Keratinocyte (primary cell): Measurements from ENCODE around the gene PER1. TPM values are rescaled to one million over a fixed set of nuclear protein-coding genes. Genes with fewer than 3 reads are reported as not detected.
"Not testable (repeated sequence)": the region's sequence is repeated elsewhere in the genome, so short reads cannot be mapped to it uniquely, and the experiment has no call there.

Experiments used
- DNase-seq: peaks from one replicate; pipeline ENCODE4 v3.0.0-alpha.2; 2011; ENCODE audit warnings: low read depth, missing footprints, low spot score
- FAIRE-seq: peaks from 2 replicates; lab custom pipeline; 2011; peaks lifted over from hg19 to GRCh38; lab: Jason Lieb, UNC
- H2AFZ ChIP-seq: 2 replicates; pipeline ENCODE4 v1.6.0; 2012; ENCODE audit warnings: low read length, control low read depth, inconsistent platforms; ENCODE audit not compliant: control insufficient read depth
- H3K27ac ChIP-seq: 2 replicates; pipeline ENCODE4 v1.5.1; 2011; ENCODE audit warnings: low read length; ENCODE audit not compliant: control insufficient read depth, insufficient read depth
- H3K27me3 ChIP-seq: 3 replicates; pipeline ENCODE4 v1.6.0; 2011; ENCODE audit warnings: low read length; ENCODE audit not compliant: control insufficient read depth, insufficient read depth; ENCODE audit errors: extremely low read depth
- H3K36me3 ChIP-seq, 2 experiments: 2 replicates in 1 of 2; 3 replicates in 1 of 2; pipeline ENCODE4 v1.5.1; 2011; ENCODE audit warnings: low read length in 2 of 2, mild to moderate bottlenecking in 1 of 2; ENCODE audit not compliant: control insufficient read depth in 2 of 2, insufficient read depth in 2 of 2; ENCODE audit errors: extremely low read depth in 1 of 2
- H3K4me1 ChIP-seq: 3 replicates; pipeline ENCODE4 v1.5.1; 2011; ENCODE audit warnings: low read length; ENCODE audit not compliant: control insufficient read depth, insufficient read depth; ENCODE audit errors: extremely low read depth
- H3K4me2 ChIP-seq: 3 replicates; pipeline ENCODE4 v1.6.0; 2011; ENCODE audit warnings: low read depth, low read length; ENCODE audit not compliant: control insufficient read depth, insufficient read depth; ENCODE audit errors: extremely low read depth
- H3K4me3 ChIP-seq, 3 experiments: fragments of 200-600 bp in 1 of 3; sonication (generic) in 1 of 3; 2 replicates in 2 of 3; 3 replicates in 1 of 3; pipeline ENCODE4 v1.5.1; 2011 to 2016; ENCODE audit warnings: low read length in 3 of 3, mild to moderate bottlenecking in 3 of 3, control low read depth in 2 of 3, inconsistent platforms in 1 of 3, low read depth in 1 of 3, mixed read lengths in 1 of 3, mixed run types in 1 of 3, moderate library complexity in 1 of 3; ENCODE audit not compliant: control insufficient read depth in 2 of 3, insufficient read depth in 2 of 3; ENCODE audit errors: extremely low read depth in 1 of 3
- H3K79me2 ChIP-seq: 2 replicates; pipeline ENCODE4 v1.6.0; 2012; ENCODE audit warnings: low read length; ENCODE audit not compliant: control insufficient read depth, insufficient read depth
- H3K9ac ChIP-seq: 3 replicates; pipeline ENCODE4 v1.6.0; 2011; ENCODE audit warnings: low read length; ENCODE audit not compliant: control insufficient read depth, insufficient read depth; ENCODE audit errors: extremely low read depth
- H3K9me1 ChIP-seq: 3 replicates; pipeline ENCODE4 v1.6.0; 2011; ENCODE audit warnings: low read length; ENCODE audit not compliant: control insufficient read depth, insufficient read depth; ENCODE audit errors: extremely low read depth
- H3K9me3 ChIP-seq: 2 replicates; pipeline ENCODE4 v1.5.1; 2012; ENCODE audit warnings: low read depth, low read length; ENCODE audit not compliant: control insufficient read depth
- H4K20me1 ChIP-seq: 3 replicates; pipeline ENCODE4 v1.6.0; 2011; ENCODE audit warnings: low read length; ENCODE audit not compliant: control insufficient read depth, insufficient read depth; ENCODE audit errors: extremely low read depth
- EZH2 ChIP-seq: IDR thresholded peaks from one replicate; pipeline ENCODE4 v1.6.1; 2012; ENCODE audit warnings: inconsistent platforms, mild to moderate bottlenecking, low read length, moderate library complexity
- dilution Hi-C: fragments of 300-500 bp; cut with MboI; formaldehyde crosslinking; loops from one replicate; pipeline ENCODE4 v1.7.0; 2020; ENCODE audit warnings: low sequenced_read_pairs; ENCODE audit not compliant: extremely low pct_ligation_motif_present
- polyA plus RNA-seq, 5 experiments: library from polyadenylated mRNA; depleted of rRNA in 3 of 5; stranded (reverse) in 3 of 5; stranded (forward) in 1 of 5; unstranded in 1 of 5; fragments of >200 nt; gene quantifications; 1 replicate in 1 of 5; 2 replicates in 3 of 5; 3 replicates in 1 of 5; pipeline versions ENCODE4 v1.2.1 to v1.2.3, GENCODE V29; 2011 to 2012; ENCODE audit warnings: missing spikeins in 2 of 5, low read depth in 1 of 5, low replicate concordance in 1 of 5
- TF ChIP-seq, protein P1 (sequence below), 3 experiments: IDR thresholded peaks in 1 of 3; conservative IDR thresholded peaks in 1 of 3; optimal IDR thresholded peaks in 1 of 3; 2 replicates in 2 of 3; 3 replicates in 1 of 3; pipeline versions ENCODE3 to v1.5.1; 2011; ENCODE audit warnings: low read length in 3 of 3, mild to moderate bottlenecking in 3 of 3, moderate library complexity in 2 of 3, control low read depth in 1 of 3, inconsistent platforms in 1 of 3; ENCODE audit not compliant: insufficient read depth in 2 of 3; ENCODE audit errors: extremely low read depth in 1 of 3

The PER1 gene
- polyA plus RNA-seq, 1 donor (not counting 4 experiments of a cell fraction or from before 2014, with no cell fraction given), result 15.1 TPM

DNA sequence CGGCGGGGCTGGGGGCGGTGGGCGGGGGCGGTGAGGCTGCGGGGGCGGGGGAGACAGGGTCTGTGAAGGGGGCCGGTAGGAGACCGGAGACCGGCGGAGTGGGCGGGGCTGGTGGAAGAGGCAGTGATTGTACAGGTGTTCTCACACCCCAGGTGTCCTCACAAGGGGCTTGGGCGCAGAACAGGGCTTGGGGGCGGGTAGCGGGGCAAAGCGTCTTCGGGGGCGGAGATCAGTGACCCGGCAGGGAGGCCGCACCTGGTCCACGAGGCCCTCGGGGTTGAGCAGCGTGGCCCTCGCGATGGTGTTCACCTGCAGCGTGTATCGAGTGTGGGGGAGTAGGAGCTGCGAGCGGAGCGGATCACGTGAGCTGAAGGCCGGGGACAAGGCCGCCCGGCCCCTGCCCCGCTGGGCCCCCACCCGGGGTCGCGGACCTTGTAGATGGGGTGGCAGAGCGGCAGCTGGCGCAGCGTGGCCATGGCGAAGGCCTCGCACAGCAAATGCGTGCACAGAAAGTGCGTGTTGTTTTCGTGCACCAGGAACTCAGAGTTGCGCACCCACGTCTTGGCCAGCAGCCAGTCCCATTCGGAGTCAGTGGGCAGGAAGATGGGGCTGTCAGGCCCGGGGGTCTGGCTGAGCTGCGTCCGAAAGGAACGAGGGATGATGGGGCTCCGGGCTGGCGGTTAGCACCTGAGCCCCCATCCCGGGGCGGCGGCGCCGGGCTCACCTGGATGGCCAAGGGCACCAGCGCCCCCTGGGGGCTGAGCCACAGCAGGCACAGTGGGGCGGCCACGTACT lies 42.3 kb downstream of the PER1 start:
- H3K9ac ChIP-seq, result peak overlapping the region; percentile 56
- DNase-seq (no peak), FAIRE-seq (no peak)
- dilution Hi-C loops, result no loop called here
- H3K27me3 ChIP-seq, result no peaks in the 10 kb centered on the region
- TF ChIP-seq EZH2, result no peak
- TF ChIP-seq, protein P1, sequence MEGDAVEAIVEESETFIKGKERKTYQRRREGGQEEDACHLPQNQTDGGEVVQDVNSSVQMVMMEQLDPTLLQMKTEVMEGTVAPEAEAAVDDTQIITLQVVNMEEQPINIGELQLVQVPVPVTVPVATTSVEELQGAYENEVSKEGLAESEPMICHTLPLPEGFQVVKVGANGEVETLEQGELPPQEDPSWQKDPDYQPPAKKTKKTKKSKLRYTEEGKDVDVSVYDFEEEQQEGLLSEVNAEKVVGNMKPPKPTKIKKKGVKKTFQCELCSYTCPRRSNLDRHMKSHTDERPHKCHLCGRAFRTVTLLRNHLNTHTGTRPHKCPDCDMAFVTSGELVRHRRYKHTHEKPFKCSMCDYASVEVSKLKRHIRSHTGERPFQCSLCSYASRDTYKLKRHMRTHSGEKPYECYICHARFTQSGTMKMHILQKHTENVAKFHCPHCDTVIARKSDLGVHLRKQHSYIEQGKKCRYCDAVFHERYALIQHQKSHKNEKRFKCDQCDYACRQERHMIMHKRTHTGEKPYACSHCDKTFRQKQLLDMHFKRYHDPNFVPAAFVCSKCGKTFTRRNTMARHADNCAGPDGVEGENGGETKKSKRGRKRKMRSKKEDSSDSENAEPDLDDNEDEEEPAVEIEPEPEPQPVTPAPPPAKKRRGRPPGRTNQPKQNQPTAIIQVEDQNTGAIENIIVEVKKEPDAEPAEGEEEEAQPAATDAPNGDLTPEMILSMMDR (optimal IDR thresholded peaks at IDR 0.05 in 1 of 3, IDR thresholded peaks at IDR 0.05 in 1 of 3, conservative IDR thresholded peaks at IDR 0.05 in 1 of 3; ENCODE audit: extremely low read depth in 1 of 3, insufficient read depth in 2 of 3, low read length in 3 of 3), result peak; percentile 76 to 99 (median 95)
- no peaks in the 10 kb centered on the region for H4K20me1 ChIP-seq
- peaks cover 3% of the 10 kb centered on the region for H3K9me1 ChIP-seq
- H3K79me2 ChIP-seq, result no peaks in the 10 kb centered on the region
- H3K27ac ChIP-seq, result no peak overlapping the region
- H3K4me3 ChIP-seq, result peak overlapping the region; percentile 16 to 67 (median 60)
- H3K36me3 ChIP-seq, result no peaks in the 10 kb centered on the region
- peak overlapping the region; percentile 91 for H3K4me2 ChIP-seq
- H3K4me1 ChIP-seq, result peaks cover 19% of the 10 kb centered on the region
- H2AFZ ChIP-seq, result peak overlapping the region; percentile 89
- no peaks in the 10 kb centered on the region for H3K9me3 ChIP-seq

GRCh38 chr17:8108972-8109660 lies 43.1 kb downstream of the PER1 start:
- no peaks in the 10 kb centered on the region for H3K36me3 ChIP-seq
- H3K4me1 ChIP-seq, result peaks cover 20% of the 10 kb centered on the region
- no peaks in the 10 kb centered on the region for H3K79me2 ChIP-seq
- dilution Hi-C loops, result no loop called here
- H3K27ac ChIP-seq, result no peak overlapping the region
- H3K9me1 ChIP-seq, result peaks cover 3% of the 10 kb centered on the region
- no peak overlapping the region for H3K4me2 ChIP-seq
- no peaks in the 10 kb centered on the region for H3K27me3 ChIP-seq
- no peak overlapping the region for H3K4me3 ChIP-seq
- no peak overlapping the region for H3K9ac ChIP-seq
- TF ChIP-seq EZH2, result no peak
- TF ChIP-seq, protein P1 (optimal IDR thresholded peaks at IDR 0.05 in 1 of 3, IDR thresholded peaks at IDR 0.05 in 1 of 3, conservative IDR thresholded peaks at IDR 0.05 in 1 of 3; ENCODE audit: extremely low read depth in 1 of 3, insufficient read depth in 2 of 3, low read length in 3 of 3), result no peak
- H2AFZ ChIP-seq, result no peak overlapping the region
- FAIRE-seq (no peak), DNase-seq (no peak)
- H3K9me3 ChIP-seq, result no peaks in the 10 kb centered on the region
- H4K20me1 ChIP-seq, result no peaks in the 10 kb centered on the region

- dilution Hi-C loops, H3K79me2 ChIP-seq, FAIRE-seq, H3K36me3 ChIP-seq, H3K4me2 ChIP-seq, H3K9ac ChIP-seq, H3K9me1 ChIP-seq, H3K27ac ChIP-seq, DNase-seq, H4K20me1 ChIP-seq, H3K9me3 ChIP-seq, H2AFZ ChIP-seq, H3K27me3 ChIP-seq, H3K4me3 ChIP-seq: not testable (repeated sequence)
- H3K4me1 ChIP-seq, result peaks cover 31% of the 10 kb centered on the region
Observed at GRCh38 chr17:8106980-8107379, 45.2 kb downstream of the PER1 start.
